Heart right ventricle (tissue), 16 donors: ENCODE results near the gene TACR2. TPM values are rescaled to one million over a fixed set of nuclear protein-coding genes. Genes with fewer than 3 reads are reported as not detected.

ENCODE experiments used
- ATAC-seq, 8 donors: fragments of 200-7000 bp; cut with Tn5 transposase; one replicate each; pipeline ENCODE4 v1.9.1; 2020; ENCODE audit warnings: mild to moderate bottlenecking in 8 of 8, moderate library complexity in 8 of 8, moderate number of reproducible peaks in 1 of 8
- DNase-seq, 2 donors: peaks; one replicate each; pipeline ENCODE4 v3.0.0-alpha.2; 2020
- H3K27ac ChIP-seq, 10 donors: fragments of 200-600 bp; sonication (generic) in 2 of 10; one replicate each; pipeline versions ENCODE4 v1.5.0 to v1.8.0; 2020 to 2022; ENCODE audit warnings: mild to moderate bottlenecking in 3 of 10
- H3K27me3 ChIP-seq, 7 donors: fragments of 200-600 bp; one replicate each; pipeline ENCODE4 v1.8.0; 2021 to 2022; ENCODE audit warnings: mild to moderate bottlenecking in 2 of 7
- H3K36me3 ChIP-seq, 9 donors: fragments of 200-600 bp; sonication (generic) in 1 of 9; one replicate each; pipeline versions ENCODE4 v1.5.0 to v1.8.0; 2020 to 2022; ENCODE audit warnings: mild to moderate bottlenecking in 2 of 9
- H3K4me1 ChIP-seq, 9 donors: fragments of 200-600 bp; sonication (generic) in 1 of 9; one replicate each; pipeline versions ENCODE4 v1.5.0 to v1.8.0; 2020 to 2022; ENCODE audit warnings: mild to moderate bottlenecking in 4 of 9
- H3K4me3 ChIP-seq, 10 donors: fragments of 200-600 bp; sonication (generic) in 2 of 10; one replicate each; pipeline versions ENCODE4 v1.5.0 to v1.8.0; 2020 to 2022; ENCODE audit warnings: mild to moderate bottlenecking in 7 of 10, moderate library complexity in 2 of 10
- H3K9me3 ChIP-seq, 11 donors: fragments of 200-600 bp in 10 of 11; sonication (generic) in 2 of 11; one replicate each; pipeline versions ENCODE4 v1.5.0 to v1.8.0; 2013 to 2022; ENCODE audit warnings: mild to moderate bottlenecking in 2 of 11, control low read depth in 1 of 11, moderate library complexity in 1 of 11
- WGBS, 2 donors: extraction: QIAGEN DNeasy Blood & Tissue Kit; methylation state at CpG; one replicate each; pipeline ENCODE4 v1.1.7; 2013; ENCODE audit warnings: inconsistent platforms in 1 of 2; 5-methylcytosine and 5-hydroxymethylcytosine counted together
- intact Hi-C, 10 donors: fragments of 100-400 bp; cut with DNase I; formaldehyde crosslinking; loops; one replicate each; pipeline versions ENCODE4 v1.11.1 to v1.14.2; 2022
- polyA plus RNA-seq, 2 donors: library from polyadenylated mRNA; stranded (reverse); fragments of 200-250 nt; gene quantifications; one replicate each; pipeline ENCODE4 v1.2.3, GENCODE V29; 2013
- total RNA-seq, 10 donors: library from RNA; stranded (reverse); fragmentation: NEBNext Ultra II Directional in 3 of 10; extraction: Animal tissue kit (Norgen Biotek cat#: 25700) in 3 of 10; gene quantifications; one replicate each; pipeline versions ENCODE4 v1.2.1 to v1.2.4, GENCODE V29; 2021 to 2023
- TF ChIP-seq, protein P1 (sequence below), 9 donors: fragments of 200-600 bp; sonication (generic) in 2 of 9; IDR thresholded peaks; one replicate each; pipeline versions ENCODE4 v1.5.0 to v1.8.0; 2021 to 2022; ENCODE audit warnings: antibody characterized with exemption in 9 of 9, mild to moderate bottlenecking in 5 of 9, moderate library complexity in 1 of 9
- donor health status: Arrhythmogenic right ventricular cardiomyopathy.
- donor health status: ischemic (EF 13 %, LVEDD 7.1; RV severe dilation, severe dysfunction).
- donor health status: healthy with polysubstance abuse.
- donor health status: DM: no; HTN: yes; CAD: no.
- donor health status: DM: no; HTN: no; CAD: no.
- donor health status: ischemic (EF 25% LVEDD 6.9; RV normal size, moderate dysfunction).
- donor health status: ischemic (EF 25% LVEDD 5.7; RV mildly dilated, moderate dysfunction).
- donor health status: healthy.
- donor health status: DM: yes; HTN: yes; CAD: no.
- donor health status: Ischemic cardiomyopathy.
- donor health status: ischemic (EF 35%, LVEDD 5.7; RV mildly dilated, moderate dysfunction).
- donor health status: nonischemic (EF 11% LVEDD 7.7; RV severe dilation, severe dysfunction).
- donor health status: DM: yes; HTN: yes; CAD: no.
- donor health status: PGD.
- donor health status: ischemic (EF 29% LVEDD 5.4; RV normal size, mild dysfunction).
- donor health status: nonischemic (EF 23%, LVEDD 6.1; RV moderate dilation, normal function).

Gene TACR2
- total and polyA plus RNA-seq, 12 donors: 0.13 to 0.93 (median 0.20) TPM; not detected in 3

DNA sequence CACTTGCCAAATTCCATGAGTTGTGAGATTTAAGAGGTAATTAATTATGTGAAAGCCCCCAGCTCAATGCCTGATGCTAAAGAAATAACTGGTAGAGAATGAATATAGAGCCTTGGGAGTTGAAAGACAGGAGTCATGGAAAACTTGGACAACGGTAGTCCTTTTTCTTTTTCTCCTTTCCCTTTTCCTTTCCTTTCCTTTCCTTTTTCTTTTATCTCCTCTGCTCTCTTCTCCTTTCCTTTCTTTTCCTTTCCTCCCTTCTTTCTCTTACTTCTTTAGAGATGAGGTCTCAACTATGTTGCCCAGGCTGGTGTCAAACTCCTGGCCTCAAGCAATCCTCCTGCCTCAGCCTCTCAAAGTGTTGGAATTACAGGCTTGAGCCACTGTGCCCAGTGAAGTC lies 26.6 kb upstream of the TACR2 start:
- TF ChIP-seq, protein P1, sequence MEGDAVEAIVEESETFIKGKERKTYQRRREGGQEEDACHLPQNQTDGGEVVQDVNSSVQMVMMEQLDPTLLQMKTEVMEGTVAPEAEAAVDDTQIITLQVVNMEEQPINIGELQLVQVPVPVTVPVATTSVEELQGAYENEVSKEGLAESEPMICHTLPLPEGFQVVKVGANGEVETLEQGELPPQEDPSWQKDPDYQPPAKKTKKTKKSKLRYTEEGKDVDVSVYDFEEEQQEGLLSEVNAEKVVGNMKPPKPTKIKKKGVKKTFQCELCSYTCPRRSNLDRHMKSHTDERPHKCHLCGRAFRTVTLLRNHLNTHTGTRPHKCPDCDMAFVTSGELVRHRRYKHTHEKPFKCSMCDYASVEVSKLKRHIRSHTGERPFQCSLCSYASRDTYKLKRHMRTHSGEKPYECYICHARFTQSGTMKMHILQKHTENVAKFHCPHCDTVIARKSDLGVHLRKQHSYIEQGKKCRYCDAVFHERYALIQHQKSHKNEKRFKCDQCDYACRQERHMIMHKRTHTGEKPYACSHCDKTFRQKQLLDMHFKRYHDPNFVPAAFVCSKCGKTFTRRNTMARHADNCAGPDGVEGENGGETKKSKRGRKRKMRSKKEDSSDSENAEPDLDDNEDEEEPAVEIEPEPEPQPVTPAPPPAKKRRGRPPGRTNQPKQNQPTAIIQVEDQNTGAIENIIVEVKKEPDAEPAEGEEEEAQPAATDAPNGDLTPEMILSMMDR (IDR thresholded peaks at IDR 0.05): no peak
- no peak for ATAC-seq
- intact Hi-C loops: no loop called here
- no peak overlapping the region for H3K27ac ChIP-seq
- no peaks in the 10 kb centered on the region for H3K27me3 ChIP-seq
- H3K4me3 ChIP-seq: no peak overlapping the region
- WGBS, 2 donors: 83 to 100% methylated on average over 1 of the region's 1 CpG
- no peak for DNase-seq
- H3K4me1 ChIP-seq: peaks cover 6 to 24% (median 15%) of the 10 kb centered on the region in 9 donors
- H3K9me3 ChIP-seq: no peaks in the 10 kb centered on the region
- H3K36me3 ChIP-seq: no peaks in the 10 kb centered on the region

DNA sequence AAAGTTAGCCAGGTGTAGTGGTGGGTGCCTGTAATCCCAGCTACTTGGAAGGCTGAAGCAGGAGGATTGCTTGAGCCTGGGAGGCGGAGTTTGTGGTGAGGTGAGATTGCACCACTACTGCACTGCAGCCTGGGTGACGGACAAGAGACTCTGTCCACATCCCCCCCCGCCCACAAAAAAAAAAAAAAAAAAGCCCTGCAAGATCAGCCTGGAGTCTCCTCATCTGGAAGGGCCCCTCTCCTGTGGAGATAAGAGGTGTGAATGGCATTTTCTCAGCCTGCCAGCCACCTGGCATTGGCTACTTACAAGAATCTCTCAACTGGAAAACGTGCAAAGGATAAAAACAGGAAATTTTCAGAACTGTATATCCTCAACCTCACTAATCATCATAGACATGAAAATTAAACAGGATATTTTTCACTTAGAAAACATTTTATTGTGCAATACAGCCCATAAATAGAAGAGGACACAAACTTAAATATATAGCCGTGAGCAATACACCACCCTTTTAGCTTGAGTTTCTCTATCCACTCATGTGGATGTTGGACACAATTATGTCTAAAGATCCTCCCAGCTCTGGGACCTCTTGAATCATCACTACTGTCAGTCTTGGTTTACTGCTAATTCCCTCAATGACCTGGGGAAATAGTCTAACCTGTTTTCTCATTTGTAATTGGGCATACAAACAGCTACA lies 23.2 kb upstream of the TACR2 start:
- peak overlapping the region in 1 of 10 donors; percentile 82 for H3K27ac ChIP-seq
- intact Hi-C loops: no loop called here
- no peak for DNase-seq
- no peaks in the 10 kb centered on the region for H3K36me3 ChIP-seq
- WGBS, 2 donors: 54 to 57% methylated on average over 5 of the region's 5 CpGs
- no peak for ATAC-seq
- H3K4me3 ChIP-seq: no peak overlapping the region
- H3K4me1 ChIP-seq: peaks cover 6 to 35% (median 19%) of the 10 kb centered on the region in 9 donors
- H3K9me3 ChIP-seq: no peaks in the 10 kb centered on the region
- TF ChIP-seq, protein P1 (IDR thresholded peaks at IDR 0.05): no peak
- H3K27me3 ChIP-seq: no peaks in the 10 kb centered on the region

DNA sequence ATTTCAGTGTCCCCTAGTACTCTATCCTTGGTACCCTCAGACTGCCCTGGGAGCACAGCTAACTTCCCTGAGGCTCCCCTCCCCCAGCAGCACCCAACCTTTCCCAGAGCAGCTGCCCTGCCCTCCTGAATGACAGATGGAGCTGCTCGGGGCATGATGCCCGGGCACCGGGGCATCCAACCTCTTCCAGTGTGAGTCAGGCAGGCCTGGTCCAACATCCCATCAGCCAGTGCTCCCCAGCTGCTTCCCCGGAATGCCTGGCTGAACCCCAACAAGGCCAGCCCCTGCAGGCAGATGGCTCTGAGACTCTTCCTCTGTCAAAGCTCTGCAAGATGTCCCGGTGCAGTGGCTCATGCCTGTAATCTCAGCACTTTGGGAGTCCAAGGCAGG lies 22.6 kb upstream of the TACR2 start:
- Histone ChIP-seq H3K4me3 (no peak overlapping the region), H3K36me3 (no peaks in the 10 kb centered on the region), H3K27ac (peak overlapping the region in 6 of 10 donors; percentile 7 to 82 (median 68)), H3K4me1 (peaks cover 6 to 35% (median 19%) of the 10 kb centered on the region in 9 donors), H3K27me3 (no peaks in the 10 kb centered on the region), H3K9me3 (no peaks in the 10 kb centered on the region)
- DNase-seq (peak in 1 of 2 donors; percentile 31), ATAC-seq (peak in 7 of 8 donors; percentile 28 to 84 (median 57))
- intact Hi-C loops: no loop called here
- WGBS, 2 donors: 57 to 58% methylated on average over 5 of the region's 5 CpGs
- TF ChIP-seq, protein P1 (IDR thresholded peaks at IDR 0.05): no peak

DNA sequence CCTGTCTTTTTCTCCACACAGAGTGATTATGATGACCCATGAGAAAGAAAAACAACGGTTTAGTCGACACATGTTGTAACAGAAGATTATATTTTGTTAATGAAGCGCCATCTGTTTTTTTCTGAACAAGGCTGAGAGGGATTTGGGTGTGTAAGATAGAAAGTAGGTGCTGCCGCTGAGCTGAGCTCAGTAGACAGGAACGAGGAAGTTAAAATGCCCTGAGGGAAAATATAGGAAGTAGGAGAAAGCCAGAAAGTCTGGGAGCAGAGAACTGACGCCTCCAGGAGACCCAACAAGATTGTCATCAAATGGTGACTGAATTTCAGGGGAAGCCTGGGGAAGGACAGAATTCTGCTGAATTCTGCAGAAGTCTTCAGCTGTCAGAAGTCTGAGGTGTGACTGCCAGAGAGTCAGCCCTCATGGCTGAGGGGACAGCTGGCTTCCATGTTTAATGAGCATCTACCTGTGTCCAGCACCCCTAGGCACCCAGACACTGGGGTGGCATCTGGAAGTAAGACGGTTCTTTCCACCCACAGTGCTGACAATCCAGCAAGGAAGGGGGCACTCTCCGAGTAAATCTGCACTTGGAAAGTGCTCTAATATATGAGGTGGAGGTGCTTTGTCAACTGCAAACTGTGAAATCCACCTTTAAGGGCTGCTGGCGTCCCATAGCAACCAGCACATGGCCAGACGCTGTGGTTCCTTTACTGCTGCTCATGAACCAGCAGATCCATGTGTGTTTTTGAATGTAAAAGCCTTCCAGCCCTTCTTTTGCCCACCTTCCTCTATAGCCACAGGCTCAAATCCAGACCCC lies 22.0 kb upstream of the TACR2 start:
- ATAC-seq: peak in 7 of 8 donors; percentile 55 to 90 (median 75)
- H3K9me3 ChIP-seq: no peaks in the 10 kb centered on the region
- DNase-seq: no peak
- H3K4me1 ChIP-seq: peaks cover 6 to 35% (median 19%) of the 10 kb centered on the region in 9 donors
- H3K27ac ChIP-seq: peak overlapping the region in 9 of 10 donors; percentile 7 to 82 (median 58)
- no peaks in the 10 kb centered on the region for H3K27me3 ChIP-seq
- no peaks in the 10 kb centered on the region for H3K36me3 ChIP-seq
- no peak overlapping the region for H3K4me3 ChIP-seq
- WGBS, 2 donors: 42 to 44% methylated on average over 10 of the region's 10 CpGs
- intact Hi-C loops: no loop called here
- TF ChIP-seq, protein P1 (IDR thresholded peaks at IDR 0.05): no peak
